HEK293 (cell line): Measurements from ENCODE around the gene PARP6.

Source experiments
- HOXD13 ChIP-seq: sonication (generic); formaldehyde crosslinking; IDR thresholded peaks from 2 replicates; pipeline ENCODE4 v1.8.0; 2022; ENCODE audit warnings: missing genetic modification reagents, borderline replicate concordance
- KLF16 ChIP-seq: fragments of 450-650 bp; formaldehyde crosslinking; IDR thresholded peaks from 2 replicates; pipeline ENCODE4 v1.5.1; 2017; ENCODE audit warnings: missing biosample characterization, missing genetic modification characterization
- MYNN ChIP-seq: fragments of 450-650 bp; formaldehyde crosslinking; IDR thresholded peaks from 2 replicates; pipeline ENCODE4 v1.5.1; 2016; ENCODE audit warnings: missing biosample characterization, missing genetic modification characterization, borderline replicate concordance
- ZBTB17 ChIP-seq: fragments of 450-650 bp; formaldehyde crosslinking; IDR thresholded peaks from 2 replicates; pipeline ENCODE4 v1.5.1; 2016; ENCODE audit warnings: missing biosample characterization, missing genetic modification characterization
- ZBTB21 ChIP-seq: fragments of 450-650 bp; formaldehyde crosslinking; IDR thresholded peaks from 2 replicates; pipeline ENCODE4 v1.5.1; 2017; ENCODE audit warnings: missing biosample characterization, missing genetic modification characterization
- ZBTB8A ChIP-seq: fragments of 450-650 bp; formaldehyde crosslinking; IDR thresholded peaks from 2 replicates; pipeline ENCODE4 v1.5.1; 2016; ENCODE audit warnings: missing biosample characterization, missing genetic modification characterization
- ZEB2 ChIP-seq: fragments of 450-650 bp; formaldehyde crosslinking; IDR thresholded peaks from 2 replicates; pipeline ENCODE4 v1.5.1; 2016; ENCODE audit warnings: missing biosample characterization, missing genetic modification characterization
- ZFP69B ChIP-seq: fragments of 450-650 bp; formaldehyde crosslinking; IDR thresholded peaks from 2 replicates; pipeline ENCODE4 v1.5.1; 2016; ENCODE audit warnings: missing biosample characterization, missing genetic modification characterization
- ZNF121 ChIP-seq: fragments of 450-650 bp; formaldehyde crosslinking; IDR thresholded peaks from 2 replicates; pipeline ENCODE4 v1.5.1; 2016; ENCODE audit warnings: missing biosample characterization, missing genetic modification characterization
- ZNF174 ChIP-seq: fragments of 450-650 bp; formaldehyde crosslinking; IDR thresholded peaks from 2 replicates; pipeline ENCODE4 v1.5.0; 2017; ENCODE audit warnings: missing biosample characterization, mild to moderate bottlenecking, missing genetic modification characterization
- ZNF19 ChIP-seq: fragments of 450-650 bp; formaldehyde crosslinking; IDR thresholded peaks from 2 replicates; pipeline ENCODE4; 2016; ENCODE audit warnings: missing biosample characterization, missing genetic modification characterization, low read depth
- ZNF350 ChIP-seq: fragments of 450-650 bp; formaldehyde crosslinking; IDR thresholded peaks from 2 replicates; pipeline ENCODE4 v1.5.0; 2017; ENCODE audit warnings: missing biosample characterization, mild to moderate bottlenecking, missing genetic modification characterization
- ZNF354C ChIP-seq: fragments of 450-650 bp; formaldehyde crosslinking; IDR thresholded peaks from 2 replicates; pipeline ENCODE4 v1.5.1; 2016; ENCODE audit warnings: missing biosample characterization, missing genetic modification characterization, low read depth, borderline replicate concordance
- ZNF510 ChIP-seq: fragments of 450-650 bp; formaldehyde crosslinking; IDR thresholded peaks from 2 replicates; pipeline ENCODE4 v1.5.1; 2018; ENCODE audit warnings: mild to moderate bottlenecking, missing genetic modification characterization, missing biosample characterization; ENCODE audit not compliant: insufficient replicate concordance
- ZNF529 ChIP-seq: fragments of 450-650 bp; formaldehyde crosslinking; IDR thresholded peaks from 2 replicates; pipeline ENCODE4 v1.5.1; 2017; ENCODE audit warnings: missing genetic modification characterization, missing biosample characterization; ENCODE audit not compliant: insufficient replicate concordance
- ZNF792 ChIP-seq: fragments of 450-650 bp; formaldehyde crosslinking; IDR thresholded peaks from 2 replicates; pipeline ENCODE4 v1.5.1; 2016; ENCODE audit warnings: missing biosample characterization, missing genetic modification characterization
- ZNF837 ChIP-seq: fragments of 450-650 bp; formaldehyde crosslinking; IDR thresholded peaks from 2 replicates; pipeline ENCODE4 v1.5.1; 2016; ENCODE audit warnings: missing biosample characterization, missing genetic modification characterization
- ZXDB ChIP-seq: fragments of 450-650 bp; formaldehyde crosslinking; IDR thresholded peaks from 2 replicates; pipeline ENCODE4 v1.5.1; 2016; ENCODE audit warnings: missing biosample characterization, missing genetic modification characterization
- TF ChIP-seq, protein P1 (sequence below): fragments of 450-650 bp; formaldehyde crosslinking; IDR thresholded peaks from 2 replicates; pipeline ENCODE4 v1.5.1; 2016; ENCODE audit warnings: missing biosample characterization, missing genetic modification characterization
- TF ChIP-seq, protein P2 (sequence below): fragments of 450-650 bp; formaldehyde crosslinking; IDR thresholded peaks from 2 replicates; pipeline ENCODE4 v1.5.1; 2016; ENCODE audit warnings: missing biosample characterization, missing genetic modification characterization
- TF ChIP-seq, protein P3 (sequence below): fragments of 450-650 bp; formaldehyde crosslinking; optimal IDR thresholded peaks from 2 replicates; pipeline ENCODE3; 2016; ENCODE audit warnings: missing biosample characterization, mild to moderate bottlenecking, missing genetic modification characterization
- TF ChIP-seq, protein P4 (sequence below): fragments of 450-650 bp; formaldehyde crosslinking; conservative IDR thresholded peaks from 2 replicates; pipeline ENCODE4 v1.5.1; 2016; ENCODE audit warnings: low read depth, missing biosample characterization, missing genetic modification characterization
- TF ChIP-seq, protein P5 (sequence below): fragments of 450-650 bp; formaldehyde crosslinking; IDR thresholded peaks from 2 replicates; pipeline ENCODE4 v1.5.1; 2016; ENCODE audit warnings: missing biosample characterization, missing genetic modification characterization, borderline replicate concordance
- TF ChIP-seq, protein P6 (sequence below): fragments of 450-650 bp; formaldehyde crosslinking; IDR thresholded peaks from 2 replicates; pipeline ENCODE4 v1.5.1; 2016; ENCODE audit warnings: missing biosample characterization, missing genetic modification characterization

PARP6 gene

DNA sequence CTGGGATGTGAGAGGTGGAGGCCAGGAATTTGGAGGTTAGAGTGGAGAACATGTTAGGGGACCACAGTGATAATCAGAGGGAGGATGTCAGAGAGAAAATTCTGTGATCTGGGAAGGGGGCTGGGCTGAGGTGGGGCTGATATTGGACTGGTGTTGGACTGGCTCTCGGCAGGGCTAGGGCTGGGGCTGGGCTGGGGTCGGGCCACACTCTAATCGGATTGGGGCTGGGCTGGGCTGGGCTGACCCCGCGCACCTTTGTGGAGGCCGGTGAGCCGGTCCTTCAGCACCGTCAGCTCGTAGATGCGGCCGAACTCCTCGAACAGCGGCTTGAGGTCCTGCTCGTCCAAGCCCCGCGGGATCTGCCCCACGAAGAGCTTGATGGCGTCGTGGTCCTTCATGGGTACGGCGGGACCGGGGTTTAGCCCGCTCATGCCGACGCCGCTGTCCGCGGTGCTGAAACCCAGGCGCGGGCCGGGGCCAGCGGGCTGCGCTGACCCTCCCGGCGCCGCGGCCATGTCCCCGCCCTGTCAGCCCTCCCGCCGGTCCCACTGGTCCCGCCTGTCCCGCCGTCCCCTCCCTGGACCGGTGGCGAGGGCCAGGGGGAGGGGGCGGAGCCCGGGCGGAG, 47.1 kb upstream of the PARP6 start (continued):
- no peak for TF ChIP-seq ZEB2 (tag by site-specific recombination)
- TF ChIP-seq, protein P1, sequence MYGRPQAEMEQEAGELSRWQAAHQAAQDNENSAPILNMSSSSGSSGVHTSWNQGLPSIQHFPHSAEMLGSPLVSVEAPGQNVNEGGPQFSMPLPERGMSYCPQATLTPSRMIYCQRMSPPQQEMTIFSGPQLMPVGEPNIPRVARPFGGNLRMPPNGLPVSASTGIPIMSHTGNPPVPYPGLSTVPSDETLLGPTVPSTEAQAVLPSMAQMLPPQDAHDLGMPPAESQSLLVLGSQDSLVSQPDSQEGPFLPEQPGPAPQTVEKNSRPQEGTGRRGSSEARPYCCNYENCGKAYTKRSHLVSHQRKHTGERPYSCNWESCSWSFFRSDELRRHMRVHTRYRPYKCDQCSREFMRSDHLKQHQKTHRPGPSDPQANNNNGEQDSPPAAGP (tag by site-specific recombination): 0 out of 2 replicates have a peak, but pooled peaks have one; percentile 14
- no peak for TF ChIP-seq MYNN (tag by site-specific recombination)
- TF ChIP-seq KLF16: no peak
- no peak for TF ChIP-seq ZNF354C
- no peak for TF ChIP-seq ZNF19
- no peak for TF ChIP-seq ZNF837
- TF ChIP-seq, protein P2, sequence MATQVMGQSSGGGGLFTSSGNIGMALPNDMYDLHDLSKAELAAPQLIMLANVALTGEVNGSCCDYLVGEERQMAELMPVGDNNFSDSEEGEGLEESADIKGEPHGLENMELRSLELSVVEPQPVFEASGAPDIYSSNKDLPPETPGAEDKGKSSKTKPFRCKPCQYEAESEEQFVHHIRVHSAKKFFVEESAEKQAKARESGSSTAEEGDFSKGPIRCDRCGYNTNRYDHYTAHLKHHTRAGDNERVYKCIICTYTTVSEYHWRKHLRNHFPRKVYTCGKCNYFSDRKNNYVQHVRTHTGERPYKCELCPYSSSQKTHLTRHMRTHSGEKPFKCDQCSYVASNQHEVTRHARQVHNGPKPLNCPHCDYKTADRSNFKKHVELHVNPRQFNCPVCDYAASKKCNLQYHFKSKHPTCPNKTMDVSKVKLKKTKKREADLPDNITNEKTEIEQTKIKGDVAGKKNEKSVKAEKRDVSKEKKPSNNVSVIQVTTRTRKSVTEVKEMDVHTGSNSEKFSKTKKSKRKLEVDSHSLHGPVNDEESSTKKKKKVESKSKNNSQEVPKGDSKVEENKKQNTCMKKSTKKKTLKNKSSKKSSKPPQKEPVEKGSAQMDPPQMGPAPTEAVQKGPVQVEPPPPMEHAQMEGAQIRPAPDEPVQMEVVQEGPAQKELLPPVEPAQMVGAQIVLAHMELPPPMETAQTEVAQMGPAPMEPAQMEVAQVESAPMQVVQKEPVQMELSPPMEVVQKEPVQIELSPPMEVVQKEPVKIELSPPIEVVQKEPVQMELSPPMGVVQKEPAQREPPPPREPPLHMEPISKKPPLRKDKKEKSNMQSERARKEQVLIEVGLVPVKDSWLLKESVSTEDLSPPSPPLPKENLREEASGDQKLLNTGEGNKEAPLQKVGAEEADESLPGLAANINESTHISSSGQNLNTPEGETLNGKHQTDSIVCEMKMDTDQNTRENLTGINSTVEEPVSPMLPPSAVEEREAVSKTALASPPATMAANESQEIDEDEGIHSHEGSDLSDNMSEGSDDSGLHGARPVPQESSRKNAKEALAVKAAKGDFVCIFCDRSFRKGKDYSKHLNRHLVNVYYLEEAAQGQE (tag by site-specific recombination): peak; percentile 99
- peak; percentile 41; the same call in 1 of the 2 replicates for TF ChIP-seq ZBTB8A
- TF ChIP-seq, protein P3, sequence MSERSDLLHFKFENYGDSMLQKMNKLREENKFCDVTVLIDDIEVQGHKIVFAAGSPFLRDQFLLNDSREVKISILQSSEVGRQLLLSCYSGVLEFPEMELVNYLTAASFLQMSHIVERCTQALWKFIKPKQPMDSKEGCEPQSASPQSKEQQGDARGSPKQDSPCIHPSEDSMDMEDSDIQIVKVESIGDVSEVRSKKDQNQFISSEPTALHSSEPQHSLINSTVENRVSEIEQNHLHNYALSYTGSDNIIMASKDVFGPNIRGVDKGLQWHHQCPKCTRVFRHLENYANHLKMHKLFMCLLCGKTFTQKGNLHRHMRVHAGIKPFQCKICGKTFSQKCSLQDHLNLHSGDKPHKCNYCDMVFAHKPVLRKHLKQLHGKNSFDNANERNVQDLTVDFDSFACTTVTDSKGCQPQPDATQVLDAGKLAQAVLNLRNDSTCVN (tag by site-specific recombination): no peak
- no peak for TF ChIP-seq ZXDB (tag by site-specific recombination)
- TF ChIP-seq ZNF350 (tag by site-specific recombination): no peak
- TF ChIP-seq ZNF174: no peak
- no peak for TF ChIP-seq ZBTB21
- no peak; the same call in 1 of the 2 replicates for TF ChIP-seq ZNF792 (tag by site-specific recombination)
- TF ChIP-seq ZNF529 (tag by site-specific recombination): no peak
- TF ChIP-seq ZFP69B (tag by site-specific recombination): peak; percentile 73
- TF ChIP-seq, protein P4, sequence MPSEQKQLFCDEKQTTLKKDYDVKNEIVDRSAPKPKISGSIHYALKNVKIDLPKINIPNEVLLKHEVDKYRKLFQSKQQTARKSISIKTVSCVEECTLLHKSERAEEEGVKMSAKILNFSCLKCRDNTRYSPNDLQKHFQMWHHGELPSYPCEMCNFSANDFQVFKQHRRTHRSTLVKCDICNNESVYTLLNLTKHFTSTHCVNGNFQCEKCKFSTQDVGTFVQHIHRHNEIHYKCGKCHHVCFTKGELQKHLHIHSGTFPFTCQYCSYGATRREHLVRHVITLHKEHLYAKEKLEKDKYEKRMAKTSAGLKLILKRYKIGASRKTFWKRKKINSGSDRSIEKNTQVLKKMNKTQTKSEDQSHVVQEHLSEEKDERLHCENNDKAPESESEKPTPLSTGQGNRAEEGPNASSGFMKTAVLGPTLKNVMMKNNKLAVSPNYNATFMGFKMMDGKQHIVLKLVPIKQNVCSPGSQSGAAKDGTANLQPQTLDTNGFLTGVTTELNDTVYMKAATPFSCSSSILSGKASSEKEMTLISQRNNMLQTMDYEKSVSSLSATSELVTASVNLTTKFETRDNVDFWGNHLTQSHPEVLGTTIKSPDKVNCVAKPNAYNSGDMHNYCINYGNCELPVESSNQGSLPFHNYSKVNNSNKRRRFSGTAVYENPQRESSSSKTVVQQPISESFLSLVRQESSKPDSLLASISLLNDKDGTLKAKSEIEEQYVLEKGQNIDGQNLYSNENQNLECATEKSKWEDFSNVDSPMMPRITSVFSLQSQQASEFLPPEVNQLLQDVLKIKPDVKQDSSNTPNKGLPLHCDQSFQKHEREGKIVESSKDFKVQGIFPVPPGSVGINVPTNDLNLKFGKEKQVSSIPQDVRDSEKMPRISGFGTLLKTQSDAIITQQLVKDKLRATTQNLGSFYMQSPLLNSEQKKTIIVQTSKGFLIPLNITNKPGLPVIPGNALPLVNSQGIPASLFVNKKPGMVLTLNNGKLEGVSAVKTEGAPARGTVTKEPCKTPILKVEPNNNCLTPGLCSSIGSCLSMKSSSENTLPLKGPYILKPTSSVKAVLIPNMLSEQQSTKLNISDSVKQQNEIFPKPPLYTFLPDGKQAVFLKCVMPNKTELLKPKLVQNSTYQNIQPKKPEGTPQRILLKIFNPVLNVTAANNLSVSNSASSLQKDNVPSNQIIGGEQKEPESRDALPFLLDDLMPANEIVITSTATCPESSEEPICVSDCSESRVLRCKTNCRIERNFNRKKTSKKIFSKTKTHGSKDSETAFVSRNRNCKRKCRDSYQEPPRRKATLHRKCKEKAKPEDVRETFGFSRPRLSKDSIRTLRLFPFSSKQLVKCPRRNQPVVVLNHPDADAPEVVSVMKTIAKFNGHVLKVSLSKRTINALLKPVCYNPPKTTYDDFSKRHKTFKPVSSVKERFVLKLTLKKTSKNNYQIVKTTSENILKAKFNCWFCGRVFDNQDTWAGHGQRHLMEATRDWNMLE (tag by site-specific recombination): no peak
- TF ChIP-seq HOXD13: peak; percentile 66; the same call in 1 of the 2 replicates
- TF ChIP-seq ZNF121 (tag by site-specific recombination): peak; percentile 86; the same call in 1 of the 2 replicates
- TF ChIP-seq, protein P5, sequence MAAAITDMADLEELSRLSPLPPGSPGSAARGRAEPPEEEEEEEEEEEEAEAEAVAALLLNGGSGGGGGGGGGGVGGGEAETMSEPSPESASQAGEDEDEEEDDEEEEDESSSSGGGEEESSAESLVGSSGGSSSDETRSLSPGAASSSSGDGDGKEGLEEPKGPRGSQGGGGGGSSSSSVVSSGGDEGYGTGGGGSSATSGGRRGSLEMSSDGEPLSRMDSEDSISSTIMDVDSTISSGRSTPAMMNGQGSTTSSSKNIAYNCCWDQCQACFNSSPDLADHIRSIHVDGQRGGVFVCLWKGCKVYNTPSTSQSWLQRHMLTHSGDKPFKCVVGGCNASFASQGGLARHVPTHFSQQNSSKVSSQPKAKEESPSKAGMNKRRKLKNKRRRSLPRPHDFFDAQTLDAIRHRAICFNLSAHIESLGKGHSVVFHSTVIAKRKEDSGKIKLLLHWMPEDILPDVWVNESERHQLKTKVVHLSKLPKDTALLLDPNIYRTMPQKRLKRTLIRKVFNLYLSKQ (tag by site-specific recombination): no peak
- TF ChIP-seq, protein P6, sequence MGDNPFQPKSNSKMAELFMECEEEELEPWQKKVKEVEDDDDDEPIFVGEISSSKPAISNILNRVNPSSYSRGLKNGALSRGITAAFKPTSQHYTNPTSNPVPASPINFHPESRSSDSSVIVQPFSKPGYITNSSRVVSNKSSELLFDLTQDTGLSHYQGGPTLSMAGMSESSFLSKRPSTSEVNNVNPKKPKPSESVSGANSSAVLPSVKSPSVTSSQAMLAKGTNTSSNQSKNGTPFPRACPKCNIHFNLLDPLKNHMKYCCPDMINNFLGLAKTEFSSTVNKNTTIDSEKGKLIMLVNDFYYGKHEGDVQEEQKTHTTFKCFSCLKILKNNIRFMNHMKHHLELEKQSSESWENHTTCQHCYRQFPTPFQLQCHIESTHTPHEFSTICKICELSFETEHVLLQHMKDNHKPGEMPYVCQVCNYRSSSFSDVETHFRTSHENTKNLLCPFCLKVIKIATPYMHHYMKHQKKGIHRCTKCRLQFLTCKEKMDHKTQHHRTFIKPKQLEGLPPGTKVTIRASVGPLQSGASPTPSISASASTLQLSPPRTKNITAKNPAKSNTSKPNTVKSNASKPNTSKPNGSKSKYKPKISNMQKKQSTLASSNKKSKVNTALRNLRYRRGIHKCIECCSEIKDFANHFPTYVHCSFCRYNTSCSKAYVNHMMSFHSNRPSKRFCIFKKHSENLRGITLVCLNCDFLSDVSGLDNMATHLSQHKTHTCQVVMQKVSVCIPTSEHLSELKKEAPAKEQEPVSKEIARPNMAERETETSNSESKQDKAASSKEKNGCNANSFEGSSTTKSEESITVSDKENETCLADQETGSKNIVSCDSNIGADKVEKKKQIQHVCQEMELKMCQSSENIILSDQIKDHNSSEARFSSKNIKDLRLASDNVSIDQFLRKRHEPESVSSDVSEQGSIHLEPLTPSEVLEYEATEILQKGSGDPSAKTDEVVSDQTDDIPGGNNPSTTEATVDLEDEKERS (tag by site-specific recombination): no peak
- no peak for TF ChIP-seq ZNF510 (tag by site-specific recombination)
- no peak for TF ChIP-seq ZBTB17 (tag by site-specific recombination)
